Umbilical cord (tissue), 2 donors: ENCODE results near the gene IFT172. TPM values are rescaled to one million over a fixed set of nuclear protein-coding genes. Genes with fewer than 3 reads are reported as not detected.

Source experiments
- DNase-seq: peaks from one replicate; pipeline ENCODE4 v3.0.0-alpha.2; 2015; ENCODE audit warnings: low spot score
- total RNA-seq: library from RNA; depleted of rRNA; stranded (reverse); fragments of >200 nt; gene quantifications from one replicate; pipeline ENCODE4 v1.2.3, GENCODE V29; 2014; ENCODE audit warnings: low replicate concordance; ENCODE audit not compliant: insufficient read depth

IFT172 gene
- total RNA-seq, 1 donor from 2014 or later: 21.4 TPM

- DNase-seq: no peak
Measured at GRCh38 chr2:27422958-27423357, 66.6 kb downstream of the IFT172 start.

- no peak for DNase-seq
Measured at GRCh38 chr2:27421660-27422250, 67.8 kb downstream of the IFT172 start.

GRCh38 chr2:27420996-27421395, 68.5 kb downstream of the IFT172 start:
- DNase-seq: no peak

GRCh38 chr2:27416151-27416550, 73.4 kb downstream of the IFT172 start:
- no peak for DNase-seq

GRCh38 chr2:27412419-27413152, 77.0 kb downstream of the IFT172 start:
- no peak for DNase-seq

GRCh38 chr2:27409321-27410073, 80.0 kb downstream of the IFT172 start, which contains the start of gene PPM1G:
Gene PPM1G (minus strand): TSS chr2:27409591. CDS start chr2:27409422, 169 bp downstream.
- peak; percentile 95 for DNase-seq

GRCh38 chr2:27408601-27409320, 80.8 kb downstream of the IFT172 start:
- no peak for DNase-seq

- peak; percentile 46 for DNase-seq
Measured at GRCh38 chr2:27407798-27408491, 81.6 kb downstream of the IFT172 start.

DNA sequence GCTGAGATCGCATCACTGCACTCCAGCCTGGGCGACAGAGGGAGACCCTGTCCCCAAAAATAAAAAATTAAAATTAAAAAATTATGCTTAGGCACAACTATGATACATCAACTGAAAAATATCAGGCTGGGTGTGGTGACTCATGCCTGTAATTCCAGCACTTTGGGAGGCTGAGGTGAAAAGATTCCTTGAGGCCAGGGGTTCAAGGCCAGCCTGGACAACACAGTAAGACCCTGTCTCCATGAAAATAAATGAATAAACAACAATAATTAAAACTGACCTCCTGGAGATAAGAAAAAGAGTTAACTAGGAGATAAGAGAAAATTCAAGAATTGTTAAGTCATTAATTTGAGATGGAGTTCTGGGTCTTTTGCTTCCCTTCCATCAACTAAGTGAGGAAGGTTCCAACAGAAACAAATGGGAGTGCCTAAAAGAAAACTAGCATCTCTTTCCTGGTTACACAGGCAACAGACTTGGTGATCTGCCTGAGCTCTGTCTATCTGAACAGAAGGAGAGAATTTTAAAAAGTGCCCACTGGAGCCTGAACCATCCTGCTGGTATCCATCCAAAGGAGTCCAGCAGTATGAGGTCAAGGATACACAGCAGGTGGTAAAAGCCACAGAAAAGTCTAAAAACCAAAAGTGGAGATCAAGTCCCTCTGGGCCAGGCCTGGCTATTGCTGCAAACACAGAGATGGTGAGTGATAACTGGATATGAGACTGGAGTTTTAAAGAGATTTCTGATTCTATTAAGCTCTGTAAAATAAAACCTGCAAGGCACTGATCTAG, 89.0 kb downstream of the IFT172 start:
- DNase-seq: no peak

GRCh38 chr2:27398962-27399361, 90.6 kb downstream of the IFT172 start:
- DNase-seq: no peak

Other genes with a start within 250 kb of the IFT172 start
- 5.5 TPM for gene SLC30A3, start 226.7 kb downstream of the IFT172 start, total RNA-seq
- not detected for gene DNAJC5G, start 214.3 kb downstream of the IFT172 start, total RNA-seq
- gene TRIM54, start 207.3 kb downstream of the IFT172 start, total RNA-seq: 5.1 TPM
- gene UCN, start 181.3 kb downstream of the IFT172 start, total RNA-seq: 1.4 TPM
- 27.9 TPM for gene MPV17, start 166.6 kb downstream of the IFT172 start, total RNA-seq
- gene GTF3C2, start 133.0 kb downstream of the IFT172 start, total RNA-seq: 31.8 TPM
- 10.1 TPM for gene EIF2B4, start 119.4 kb downstream of the IFT172 start, total RNA-seq
- gene SNX17, start 119.1 kb downstream of the IFT172 start, total RNA-seq: 98.0 TPM
- gene ZNF513, start 109.0 kb downstream of the IFT172 start, total RNA-seq: 8.4 TPM
- 28.2 TPM for gene PPM1G, start 80.2 kb downstream of the IFT172 start, total RNA-seq
- gene NRBP1, start 61.1 kb downstream of the IFT172 start, total RNA-seq: 89.3 TPM
- gene KRTCAP3, start 47.4 kb downstream of the IFT172 start, total RNA-seq: not detected
- gene FNDC4, start 5.5 kb upstream of the IFT172 start, total RNA-seq: 3.1 TPM
- gene GCKR, start 7.1 kb upstream of the IFT172 start, total RNA-seq: not detected
- 27.7 TPM for gene ZNF512, start 93.3 kb upstream of the IFT172 start, total RNA-seq
- 10.6 TPM for gene CCDC121, start 139.3 kb upstream of the IFT172 start, total RNA-seq
- 27.2 TPM for gene GPN1, start 139.3 kb upstream of the IFT172 start, total RNA-seq
- 30.6 TPM for gene SUPT7L, start 173.9 kb upstream of the IFT172 start, total RNA-seq
- gene SLC4A1AP, start 174.1 kb upstream of the IFT172 start, total RNA-seq: 24.6 TPM